HCT116 (cell line): ENCODE data around the gene PTPN20. TPM values are rescaled to one million over a fixed set of nuclear protein-coding genes. Genes with fewer than 3 reads are reported as not detected.

Source experiments
- ATAC-seq: fragments of 200-7000 bp; cut with Tn5 transposase; 2 replicates; pipeline ENCODE4 v1.9.1; 2020; ENCODE audit warnings: mild to moderate bottlenecking, moderate library complexity
- BruUV-seq: library from RNA; stranded (reverse); fragments of 400-500 nt; replicated peaks from 2 replicates; lab custom pipeline; 2021; lab: Mats Ljungman, UMichigan
- CTCF ChIA-PET: fragments of 300-600 bp; sonication (Branson Sonifier 250); formaldehyde crosslinking; loops from one replicate; lab custom pipeline; 2021; ENCODE audit warnings: antibody characterized with exemption; lab: Charles Lee
- POLR2A ChIA-PET: fragments of 300-600, 350-600 bp; sonication (Branson Sonifier 250); formaldehyde crosslinking; loops from one replicate; lab custom pipeline; 2021; ENCODE audit warnings: antibody characterized with exemption; lab: Charles Lee
- RAD21 ChIA-PET, 2 experiments: fragments of 300-600 bp; sonication (Branson Sonifier 250); formaldehyde crosslinking; loops; one replicate each; lab custom pipeline; 2023; ENCODE audit warnings: low total read pairs in 2 of 2; ENCODE audit not compliant: uncharacterized antibody in 2 of 2, unreplicated experiment in 2 of 2, low non-redundant PET in 1 of 2; lab: Charles Lee
- DNase-seq: peaks from one replicate; pipeline ENCODE4 v3.0.0-alpha.2; 2010; ENCODE audit warnings: low read depth, low spot score
- H2AFZ ChIP-seq: fragments of 200-600 bp; shearing (Covaris generic), sonication (generic); 2 replicates; pipeline ENCODE4 v1.6.1; 2017; ENCODE audit warnings: low read depth, mixed run types, mixed read lengths, antibody characterized with exemption, low read length; ENCODE audit not compliant: poor library complexity, severe bottlenecking
- H3K27ac ChIP-seq: 2 replicates; pipeline ENCODE4 v1.5.1; 2012; ENCODE audit warnings: low read depth, low read length
- H3K27me3 ChIP-seq: fragments of 200-600 bp; sonication (generic); 2 replicates; pipeline ENCODE4 v1.6.1; 2016; ENCODE audit warnings: mixed run types, low read length, mixed read lengths; ENCODE audit not compliant: insufficient read depth
- H3K36me3 ChIP-seq, 2 experiments: fragments of 200-500 bp in 1 of 2; fragments of 200-600 bp in 1 of 2; sonication (Bioruptor generic) in 1 of 2; sonication (generic) in 1 of 2; 2 replicates each; pipeline versions ENCODE4 v1.5.1 to v1.6.1; 2014 to 2016; ENCODE audit warnings: low read length in 2 of 2, inconsistent platforms in 1 of 2, mixed read lengths in 1 of 2, mixed run types in 1 of 2; ENCODE audit not compliant: insufficient read depth in 2 of 2, control insufficient read depth in 1 of 2
- H3K4me1 ChIP-seq, 2 experiments: fragments of 200-600 bp in 1 of 2; sonication (generic) in 1 of 2; 2 replicates each; pipeline versions ENCODE4 v1.5.1 to v1.6.1; 2012 to 2017; ENCODE audit warnings: low read length in 2 of 2, inconsistent platforms in 1 of 2, mild to moderate bottlenecking in 1 of 2, mixed read lengths in 1 of 2, mixed run types in 1 of 2, moderate library complexity in 1 of 2; ENCODE audit not compliant: insufficient read depth in 2 of 2, control insufficient read depth in 1 of 2
- H3K4me2 ChIP-seq: fragments of 200-600 bp; sonication (generic); 2 replicates; pipeline ENCODE4 v1.6.1; 2017; ENCODE audit warnings: mixed run types, low read length, mixed read lengths
- H3K4me3 ChIP-seq, 2 experiments: fragments of 200-600 bp in 1 of 2; sonication (generic) in 1 of 2; replicated peaks in 1 of 2; 2 replicates each; pipeline ENCODE4 v1.5.1; 2011 to 2016; ENCODE audit warnings: low read length in 2 of 2, control low read depth in 1 of 2, low read depth in 1 of 2, mild to moderate bottlenecking in 1 of 2, mixed read lengths in 1 of 2, mixed run types in 1 of 2
- H3K79me2 ChIP-seq: fragments of 200-600 bp; sonication (generic); 2 replicates; pipeline ENCODE4 v1.6.1; 2017; ENCODE audit warnings: mild to moderate bottlenecking, mixed run types, low read length, moderate library complexity, mixed read lengths; ENCODE audit not compliant: insufficient read depth
- H3K9ac ChIP-seq: fragments of 200-600 bp; sonication (generic); 2 replicates; pipeline ENCODE4 v1.6.1; 2016; ENCODE audit warnings: low read length, mixed read lengths
- H3K9me2 ChIP-seq: fragments of 200-600 bp; sonication (generic), shearing (Covaris generic); 2 replicates; pipeline ENCODE4 v1.6.1; 2017; ENCODE audit warnings: mixed run types, mild to moderate bottlenecking, moderate library complexity; ENCODE audit not compliant: insufficient read depth
- H3K9me3 ChIP-seq, 2 experiments: fragments of 200-500 bp in 1 of 2; fragments of 200-600 bp in 1 of 2; sonication (Bioruptor generic) in 1 of 2; sonication (generic) in 1 of 2; 2 replicates each; pipeline ENCODE4 v1.6.1; 2014 to 2017; ENCODE audit warnings: low read length in 2 of 2, mixed read lengths in 2 of 2, inconsistent platforms in 1 of 2, low read depth in 1 of 2, mild to moderate bottlenecking in 1 of 2, mixed run types in 1 of 2, moderate library complexity in 1 of 2; ENCODE audit not compliant: control insufficient read depth in 1 of 2, insufficient read depth in 1 of 2
- H4K20me1 ChIP-seq: fragments of 200-600 bp; sonication (generic), shearing (Covaris generic); 2 replicates; pipeline ENCODE4 v1.6.1; 2017; ENCODE audit warnings: mixed run types, mild to moderate bottlenecking, moderate library complexity; ENCODE audit not compliant: insufficient read depth
- EZH2 ChIP-seq: fragments of 200-600 bp; sonication (generic); IDR thresholded peaks from 2 replicates; pipeline ENCODE4 v1.6.1; 2017; ENCODE audit warnings: antibody characterized with exemption, mixed run types
- FOSL1 ChIP-seq: IDR thresholded peaks from 2 replicates; pipeline ENCODE4 v1.6.1; 2012; ENCODE audit warnings: low read depth
- RAD21 ChIP-seq: IDR thresholded peaks from 2 replicates; pipeline ENCODE4 v1.6.1; 2012; ENCODE audit warnings: low read depth, mild to moderate bottlenecking
- TCF7L2 ChIP-seq: IDR thresholded peaks from 2 replicates; pipeline ENCODE4 v1.7.0; 2011; ENCODE audit warnings: borderline replicate concordance, inconsistent platforms; ENCODE audit not compliant: insufficient read depth, insufficient read length; ENCODE audit errors: extremely low read depth
- YY1 ChIP-seq: IDR thresholded peaks from 2 replicates; pipeline ENCODE4 v1.6.1; 2011; ENCODE audit warnings: low read length, low read depth, moderate library complexity, mild to moderate bottlenecking; ENCODE audit not compliant: insufficient replicate concordance; ENCODE audit errors: extremely low read depth
- ZBTB33 ChIP-seq: IDR thresholded peaks from 2 replicates; pipeline ENCODE4 v1.6.1; 2011; ENCODE audit warnings: mild to moderate bottlenecking, low read length, moderate library complexity; ENCODE audit not compliant: insufficient replicate concordance; ENCODE audit errors: extremely low read depth
- intact Hi-C: fragments of 100-400 bp; cut with micrococcal nuclease; formaldehyde crosslinking; loops from 2 replicates; pipeline ENCODE4 v1.10.0; 2022
- total RNA-seq: library from RNA; stranded (reverse); gene quantifications from one replicate; pipeline ENCODE4 v1.2.1, GENCODE V29; 2021; ENCODE audit not compliant: unreplicated experiment

PTPN20 gene
- total RNA-seq, 1 experiment from 2014 or later = not detected

- Histone ChIP-seq H3K36me3 (no peaks in the 10 kb centered on the region), H4K20me1 (no peaks in the 10 kb centered on the region), H2AFZ (no peak overlapping the region), H3K9me3 (no peaks in the 10 kb centered on the region), H3K4me3 (no peak overlapping the region), H3K9me2 (no peaks in the 10 kb centered on the region), H3K9ac (no peak overlapping the region), H3K79me2 (no peaks in the 10 kb centered on the region), H3K27me3 (no peaks in the 10 kb centered on the region; the same call in 1 of the 2 replicates), H3K4me2 (no peak overlapping the region), H3K27ac (no peak overlapping the region), H3K4me1 (no peaks in the 10 kb centered on the region)
- TF ChIP-seq FOSL1 = no peak
- TF ChIP-seq EZH2 = no peak
- ChIA-PET RAD21 (no interaction called here), POLR2A (no interaction called here), CTCF (interaction anchor here (1.2 to 1.3 kb wide), 2 partner anchors 9 to 14 kb away, joined by 3 to 4 read pairs; no protein-coding TSS in a partner anchor)
- intact Hi-C loops = no loop called here
- BruUV-seq = no TSS peak
- ATAC-seq (no peak), DNase-seq (no peak)
Measured at GRCh38 chr10:47038881-47039561, 127.8 kb downstream of the PTPN20 start.

GRCh38 chr10:47039562-47039913, 128.3 kb downstream of the PTPN20 start:
- no peaks in the 10 kb centered on the region for H3K79me2 ChIP-seq
- no peak overlapping the region for H3K4me2 ChIP-seq
- POLR2A ChIA-PET = no interaction called here
- no peaks in the 10 kb centered on the region for H3K4me1 ChIP-seq
- no peak overlapping the region for H2AFZ ChIP-seq
- TF ChIP-seq TCF7L2 (no peak), YY1 (no peak), RAD21 (no peak), ZBTB33 (no peak), EZH2 (no peak)
- intact Hi-C loops = no loop called here
- no peaks in the 10 kb centered on the region for H3K9me2 ChIP-seq
- DNase-seq (no peak), ATAC-seq (no peak)
- H3K9ac ChIP-seq = no peak overlapping the region
- CTCF ChIA-PET = interaction anchor here (1.2 to 1.3 kb wide), 2 partner anchors 8 to 15 kb away, joined by 3 to 4 read pairs; no protein-coding TSS in a partner anchor
- no peaks in the 10 kb centered on the region for H3K36me3 ChIP-seq
- RAD21 ChIA-PET = no interaction called here
- no TSS peak for BruUV-seq
- no peak overlapping the region for H3K4me3 ChIP-seq
- H3K9me3 ChIP-seq = no peaks in the 10 kb centered on the region
- H4K20me1 ChIP-seq = no peaks in the 10 kb centered on the region
- no peaks in the 10 kb centered on the region; the same call in 1 of the 2 replicates for H3K27me3 ChIP-seq
- H3K27ac ChIP-seq = no peak overlapping the region
